Epithelial cell of proximal tubule (primary cell): ENCODE measurements around the gene IQCB1. TPM values are rescaled to one million over a fixed set of nuclear protein-coding genes. Genes with fewer than 3 reads are reported as not detected.

Source experiments
- DNase-seq: peaks from one replicate; pipeline ENCODE4 v3.0.0-alpha.2; 2011; ENCODE audit warnings: low read depth
- H3K4me3 ChIP-seq: 2 replicates; pipeline ENCODE4 v1.5.1; 2011; ENCODE audit warnings: low read depth, mild to moderate bottlenecking, low read length
- total RNA-seq: library from RNA; depleted of rRNA; stranded (reverse); fragments of >200 nt; gene quantifications from 2 replicates; pipeline ENCODE4 v1.2.3, GENCODE V29; 2015
- TF ChIP-seq, protein P1 (sequence below): conservative IDR thresholded peaks from 2 replicates; pipeline ENCODE4 v1.5.1; 2012; ENCODE audit warnings: low read depth, mild to moderate bottlenecking, low read length

IQCB1 gene
- total RNA-seq, 1 donor from 2014 or later = 19.5 TPM

DNA sequence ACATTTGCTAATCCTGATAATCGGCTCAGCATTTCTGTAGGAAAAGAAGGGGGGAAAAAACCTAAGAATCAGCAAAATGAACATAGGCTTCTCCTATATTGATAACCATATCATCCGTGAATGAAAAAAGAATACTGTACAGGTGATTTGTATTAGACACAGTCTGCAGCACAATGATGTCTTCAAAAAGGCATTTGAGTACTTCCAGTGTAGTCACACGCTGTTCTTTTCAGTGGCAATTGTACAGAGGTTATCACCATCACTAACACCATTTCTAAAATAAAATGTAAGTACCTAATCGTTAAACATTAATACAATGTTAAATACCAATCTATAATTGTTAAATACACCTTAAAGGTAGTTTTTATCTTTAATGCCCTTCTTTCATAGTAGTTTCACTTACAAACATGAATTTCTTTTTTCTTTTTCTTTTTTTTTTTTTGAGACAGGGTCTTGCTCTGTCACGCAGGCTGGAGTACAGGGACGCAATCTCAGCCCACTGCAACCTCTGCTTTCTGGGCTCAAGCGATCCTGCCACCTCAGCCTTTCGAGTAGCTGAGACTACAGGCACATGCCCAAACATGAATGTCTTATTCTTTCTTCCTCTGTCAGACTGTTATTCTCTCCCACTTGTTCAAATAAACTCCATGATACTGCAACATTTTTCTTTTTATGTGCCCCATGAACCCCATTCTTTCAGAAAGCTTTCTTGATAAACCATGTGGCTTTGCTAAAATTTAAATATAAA, 103.7 kb downstream of the IQCB1 start:
- no peak overlapping the region for H3K4me3 ChIP-seq
- TF ChIP-seq, protein P1, sequence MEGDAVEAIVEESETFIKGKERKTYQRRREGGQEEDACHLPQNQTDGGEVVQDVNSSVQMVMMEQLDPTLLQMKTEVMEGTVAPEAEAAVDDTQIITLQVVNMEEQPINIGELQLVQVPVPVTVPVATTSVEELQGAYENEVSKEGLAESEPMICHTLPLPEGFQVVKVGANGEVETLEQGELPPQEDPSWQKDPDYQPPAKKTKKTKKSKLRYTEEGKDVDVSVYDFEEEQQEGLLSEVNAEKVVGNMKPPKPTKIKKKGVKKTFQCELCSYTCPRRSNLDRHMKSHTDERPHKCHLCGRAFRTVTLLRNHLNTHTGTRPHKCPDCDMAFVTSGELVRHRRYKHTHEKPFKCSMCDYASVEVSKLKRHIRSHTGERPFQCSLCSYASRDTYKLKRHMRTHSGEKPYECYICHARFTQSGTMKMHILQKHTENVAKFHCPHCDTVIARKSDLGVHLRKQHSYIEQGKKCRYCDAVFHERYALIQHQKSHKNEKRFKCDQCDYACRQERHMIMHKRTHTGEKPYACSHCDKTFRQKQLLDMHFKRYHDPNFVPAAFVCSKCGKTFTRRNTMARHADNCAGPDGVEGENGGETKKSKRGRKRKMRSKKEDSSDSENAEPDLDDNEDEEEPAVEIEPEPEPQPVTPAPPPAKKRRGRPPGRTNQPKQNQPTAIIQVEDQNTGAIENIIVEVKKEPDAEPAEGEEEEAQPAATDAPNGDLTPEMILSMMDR = no peak
- no peak for DNase-seq

DNA sequence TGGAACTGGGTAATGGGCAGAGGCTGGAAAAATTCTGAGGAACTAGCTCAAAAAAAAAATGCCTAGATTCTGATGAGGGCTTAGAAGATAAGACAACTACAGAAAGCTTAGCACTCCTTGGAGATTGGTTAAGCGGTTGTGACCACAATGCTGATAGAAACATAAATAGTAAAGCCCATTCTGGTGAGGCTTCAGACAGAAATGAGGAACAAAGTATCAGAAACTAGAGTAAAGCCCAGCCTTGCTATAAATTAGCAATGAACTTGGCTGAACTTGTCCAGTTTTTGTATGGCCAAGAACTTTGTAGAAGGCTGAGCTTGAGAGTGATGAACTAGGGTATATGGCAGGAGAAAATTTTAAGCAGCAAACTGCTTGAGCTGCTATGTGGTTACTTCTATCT, 110.7 kb downstream of the IQCB1 start:
- no peak overlapping the region for H3K4me3 ChIP-seq
- DNase-seq = no peak
- TF ChIP-seq, protein P1 = no peak

DNA sequence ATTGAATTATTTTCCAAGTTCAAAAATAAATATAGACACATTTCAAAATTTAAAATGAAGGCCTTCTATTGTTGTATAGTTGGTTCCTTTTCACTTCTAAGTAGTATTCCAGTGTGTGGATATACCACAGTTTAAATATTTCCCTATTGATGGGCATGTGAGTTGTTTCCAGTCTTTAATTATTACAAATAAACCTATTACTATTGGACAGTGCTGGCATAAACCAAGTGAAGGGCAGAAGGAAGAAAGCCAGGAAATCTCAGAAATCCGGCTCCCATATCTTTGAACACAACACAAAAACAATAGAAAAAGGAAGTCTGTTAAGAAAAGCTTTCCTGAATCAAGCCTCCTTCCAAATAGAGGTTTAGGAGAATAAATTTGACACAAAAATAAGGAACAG, 111.4 kb downstream of the IQCB1 start:
- H3K4me3 ChIP-seq = no peak overlapping the region
- TF ChIP-seq, protein P1 = no peak
- DNase-seq = no peak

DNA sequence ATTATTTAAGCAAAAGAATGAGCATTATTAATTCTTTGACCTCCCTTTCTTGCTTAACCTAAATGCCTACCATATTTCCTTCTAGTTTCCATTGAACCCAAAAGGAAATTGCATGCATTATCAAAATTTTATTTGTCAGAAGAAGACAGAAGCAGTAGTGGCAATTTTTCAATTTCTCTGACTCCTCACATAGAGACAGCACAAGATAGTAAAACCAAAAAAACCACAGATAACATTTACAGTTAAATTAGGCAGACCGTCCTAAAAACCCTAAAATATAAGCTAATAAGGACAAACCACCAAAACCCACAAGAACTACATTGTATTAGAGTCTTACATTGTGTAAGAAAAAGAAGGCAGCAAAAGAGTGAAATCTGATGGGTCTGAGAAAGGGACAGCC, 112.4 kb downstream of the IQCB1 start:
- no peak for DNase-seq
- TF ChIP-seq, protein P1 = no peak
- H3K4me3 ChIP-seq = no peak overlapping the region

DNA sequence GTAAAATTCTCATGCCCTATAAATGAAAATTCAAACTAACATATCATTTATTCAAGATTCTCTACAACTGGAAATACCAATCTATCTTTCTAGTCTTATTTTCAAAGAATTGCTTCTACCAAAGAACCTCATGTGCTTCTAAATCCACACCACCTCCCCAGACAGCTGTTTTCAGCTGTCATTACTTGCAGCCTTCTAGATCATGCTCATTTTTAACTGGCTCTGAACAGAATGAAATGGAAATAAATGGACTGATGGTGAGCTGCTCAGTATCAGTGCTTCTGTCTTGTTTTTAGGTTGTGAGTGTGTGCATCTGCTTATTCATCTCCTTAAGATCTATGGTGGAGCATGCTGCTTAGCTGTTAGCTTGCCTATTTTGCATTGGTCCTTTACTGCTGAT, 114.7 kb downstream of the IQCB1 start:
- DNase-seq = no peak
- no peak overlapping the region for H3K4me3 ChIP-seq
- TF ChIP-seq, protein P1 = no peak

Other genes with a start within 250 kb of the IQCB1 start
- not detected in 2 replicates for gene FBXO40, start 241.7 kb downstream of the IQCB1 start, total RNA-seq
- 0.12 and 1.0 TPM in 2 replicates for gene HCLS1, start 174.2 kb downstream of the IQCB1 start, total RNA-seq
- gene GOLGB1, start 85.3 kb downstream of the IQCB1 start, total RNA-seq = 10.5 and 20.7 TPM in 2 replicates
- gene EAF2, start 149 bp upstream of the IQCB1 start, total RNA-seq = 2.9 and 3.0 TPM in 2 replicates
- gene SLC15A2, start 59.3 kb upstream of the IQCB1 start, total RNA-seq = 0.22 and 0.40 TPM in 2 replicates
- gene ILDR1, start 187.2 kb upstream of the IQCB1 start, total RNA-seq = 2.2 and 2.8 TPM in 2 replicates
- not detected in 2 replicates for gene CD86, start 220.3 kb upstream of the IQCB1 start, total RNA-seq